ENCODE measurements around the gene S100A6. TPM values are rescaled to one million over a fixed set of nuclear protein-coding genes. Genes with fewer than 3 reads are reported as not detected.

The S100A6 gene
- total RNA-seq, 1 donor from 2014 or later, result 229 TPM

GRCh38 chr1:153560771-153561465, 25.1 kb upstream of the S100A6 start:
- intact Hi-C loops (cut with micrococcal nuclease), result no loop called here
- peaks cover 5% of the 10 kb centered on the region for H3K4me1 Mint-ChIP-seq (ENCODE audit: low read depth)
- H3K27me3 Mint-ChIP-seq (ENCODE audit: low read depth), result no peaks in the 10 kb centered on the region
- H3K27ac Mint-ChIP-seq, result no peak overlapping the region
- H3K4me3 Mint-ChIP-seq (ENCODE audit: low read depth), result no peak overlapping the region
- no peaks in the 10 kb centered on the region for H3K9me3 Mint-ChIP-seq
- DNase-seq (ENCODE audit: low spot score), result no peak
- no peaks in the 10 kb centered on the region for H3K36me3 Mint-ChIP-seq (ENCODE audit: low read depth)

GRCh38 chr1:153560241-153560640, 24.4 kb upstream of the S100A6 start:
- H3K27me3 Mint-ChIP-seq (ENCODE audit: low read depth), result no peaks in the 10 kb centered on the region
- H3K36me3 Mint-ChIP-seq (ENCODE audit: low read depth), result no peaks in the 10 kb centered on the region
- H3K4me1 Mint-ChIP-seq (ENCODE audit: low read depth), result no peaks in the 10 kb centered on the region
- intact Hi-C loops (cut with micrococcal nuclease), result no loop called here
- no peak overlapping the region for H3K27ac Mint-ChIP-seq
- no peak overlapping the region for H3K4me3 Mint-ChIP-seq (ENCODE audit: low read depth)
- H3K9me3 Mint-ChIP-seq, result no peaks in the 10 kb centered on the region
- DNase-seq (ENCODE audit: low spot score), result no peak

- H3K27ac Mint-ChIP-seq, result no peak overlapping the region
These were observed 22.1 kb upstream of the S100A6 start for GRCh38 chr1:153557877-153558276.

GRCh38 chr1:153556348-153556747, 20.6 kb upstream of the S100A6 start:
- H3K36me3 Mint-ChIP-seq (ENCODE audit: low read depth), result no peaks in the 10 kb centered on the region
- peaks cover 6% of the 10 kb centered on the region for H3K4me1 Mint-ChIP-seq (ENCODE audit: low read depth)
- H3K9me3 Mint-ChIP-seq, result no peaks in the 10 kb centered on the region
- intact Hi-C loops (cut with micrococcal nuclease), result no loop called here
- no peak overlapping the region for H3K4me3 Mint-ChIP-seq (ENCODE audit: low read depth)
- no peak for DNase-seq (ENCODE audit: low spot score)
- peaks cover under 1% of the 10 kb centered on the region for H3K27me3 Mint-ChIP-seq (ENCODE audit: low read depth)
- H3K27ac Mint-ChIP-seq, result no peak overlapping the region

More at GRCh38 chr1:153557877-153558276, 22.1 kb upstream of the S100A6 start:
- Mint-ChIP-seq H3K36me3 (ENCODE audit: low read depth) (no peaks in the 10 kb centered on the region), H3K4me1 (ENCODE audit: low read depth) (peaks cover 6% of the 10 kb centered on the region), H3K27me3 (ENCODE audit: low read depth) (no peaks in the 10 kb centered on the region), H3K9me3 (no peaks in the 10 kb centered on the region), H3K4me3 (ENCODE audit: low read depth) (no peak overlapping the region)
- DNase-seq (ENCODE audit: low spot score), result no peak
- intact Hi-C loops (cut with micrococcal nuclease), result no loop called here

- peaks cover 1% of the 10 kb centered on the region for H3K27me3 Mint-ChIP-seq (ENCODE audit: low read depth)
- DNase-seq (ENCODE audit: low spot score), result no peak
- intact Hi-C loops (cut with micrococcal nuclease), result no loop called here
These were observed 18.2 kb upstream of the S100A6 start for GRCh38 chr1:153553830-153554541.

GRCh38 chr1:153553096-153553495, 17.3 kb upstream of the S100A6 start:
- Mint-ChIP-seq H3K4me3 (ENCODE audit: low read depth) (no peak overlapping the region), H3K27me3 (ENCODE audit: low read depth) (peaks cover 1% of the 10 kb centered on the region)
- intact Hi-C loops (cut with micrococcal nuclease), result no loop called here

More at GRCh38 chr1:153553830-153554541, 18.2 kb upstream of the S100A6 start:
- no peaks in the 10 kb centered on the region for H3K9me3 Mint-ChIP-seq
- no peak overlapping the region for H3K27ac Mint-ChIP-seq
- no peaks in the 10 kb centered on the region for H3K36me3 Mint-ChIP-seq (ENCODE audit: low read depth)
- no peak overlapping the region for H3K4me3 Mint-ChIP-seq (ENCODE audit: low read depth)
- H3K4me1 Mint-ChIP-seq (ENCODE audit: low read depth), result peaks cover 7% of the 10 kb centered on the region

GRCh38 chr1:153552335-153552734, 16.5 kb upstream of the S100A6 start:
- intact Hi-C loops (cut with micrococcal nuclease), result no loop called here
- H3K27ac Mint-ChIP-seq, result no peak overlapping the region
- no peaks in the 10 kb centered on the region for H3K36me3 Mint-ChIP-seq (ENCODE audit: low read depth)
- no peaks in the 10 kb centered on the region for H3K9me3 Mint-ChIP-seq
- H3K27me3 Mint-ChIP-seq (ENCODE audit: low read depth), result peaks cover 1% of the 10 kb centered on the region
- DNase-seq (ENCODE audit: low spot score), result no peak
- H3K4me3 Mint-ChIP-seq (ENCODE audit: low read depth), result no peak overlapping the region
- peaks cover 19% of the 10 kb centered on the region for H3K4me1 Mint-ChIP-seq (ENCODE audit: low read depth)

More at GRCh38 chr1:153553096-153553495, 17.3 kb upstream of the S100A6 start:
- H3K36me3 Mint-ChIP-seq (ENCODE audit: low read depth), result no peaks in the 10 kb centered on the region
- DNase-seq (ENCODE audit: low spot score), result no peak
- no peaks in the 10 kb centered on the region for H3K9me3 Mint-ChIP-seq
- H3K27ac Mint-ChIP-seq, result no peak overlapping the region
- peaks cover 16% of the 10 kb centered on the region for H3K4me1 Mint-ChIP-seq (ENCODE audit: low read depth)

GRCh38 chr1:153550827-153551500, 15.2 kb upstream of the S100A6 start:
- Mint-ChIP-seq H3K4me1 (ENCODE audit: low read depth) (peaks cover 26% of the 10 kb centered on the region), H3K4me3 (ENCODE audit: low read depth) (no peak overlapping the region), H3K36me3 (ENCODE audit: low read depth) (no peaks in the 10 kb centered on the region), H3K27ac (no peak overlapping the region), H3K27me3 (ENCODE audit: low read depth) (peaks cover 1% of the 10 kb centered on the region), H3K9me3 (no peaks in the 10 kb centered on the region)
- no peak for DNase-seq (ENCODE audit: low spot score)
- intact Hi-C loops (cut with micrococcal nuclease), result no loop called here

- DNase-seq (ENCODE audit: low spot score), result no peak
- Mint-ChIP-seq H3K27me3 (ENCODE audit: low read depth) (peaks cover 1% of the 10 kb centered on the region), H3K36me3 (ENCODE audit: low read depth) (no peaks in the 10 kb centered on the region), H3K27ac (no peak overlapping the region), H3K4me3 (ENCODE audit: low read depth) (no peak overlapping the region), H3K4me1 (ENCODE audit: low read depth) (peaks cover 31% of the 10 kb centered on the region), H3K9me3 (no peaks in the 10 kb centered on the region)
- intact Hi-C loops (cut with micrococcal nuclease), result no loop called here
These were observed 14.6 kb upstream of the S100A6 start for GRCh38 chr1:153550398-153550758.

GRCh38 chr1:153549741-153550397, 14.1 kb upstream of the S100A6 start:
- peaks cover 36% of the 10 kb centered on the region for H3K4me1 Mint-ChIP-seq (ENCODE audit: low read depth)
- H3K9me3 Mint-ChIP-seq, result no peaks in the 10 kb centered on the region
- H3K36me3 Mint-ChIP-seq (ENCODE audit: low read depth), result peaks cover 4% of the 10 kb centered on the region
- H3K27me3 Mint-ChIP-seq (ENCODE audit: low read depth), result peaks cover 1% of the 10 kb centered on the region
- DNase-seq (ENCODE audit: low spot score), result no peak
- intact Hi-C loops (cut with micrococcal nuclease), result loop anchor here (5.0 to 10.0 kb wide), 2 partner anchors 122 to 415 kb away; partner anchors contain the start of genes CREB3L4, ILF2 and SLC39A1
- no peak overlapping the region for H3K27ac Mint-ChIP-seq
- H3K4me3 Mint-ChIP-seq (ENCODE audit: low read depth), result no peak overlapping the region

- Mint-ChIP-seq H3K36me3 (ENCODE audit: low read depth) (peaks cover 11% of the 10 kb centered on the region), H3K4me1 (ENCODE audit: low read depth) (peaks cover 41% of the 10 kb centered on the region), H3K4me3 (ENCODE audit: low read depth) (no peak within 1 kb of the TSS), H3K9me3 (no peaks in the 10 kb centered on the region), H3K27me3 (ENCODE audit: low read depth) (peaks cover 1% of the 10 kb centered on the region), H3K27ac (no peak within 1 kb of the TSS)
- no peak for DNase-seq (ENCODE audit: low spot score)
- intact Hi-C loops (cut with micrococcal nuclease), result loop anchor here (5.0 to 10.0 kb wide), 2 partner anchors 123 to 416 kb away; partner anchors contain the start of genes CREB3L4, ILF2 and SLC39A1
These were observed 13.2 kb upstream of the S100A6 start, which contains the start of gene S100A3 for GRCh38 chr1:153548722-153549688. S100A3 (minus strand) TSS chr1:153549258; CDS start chr1:153548485, 773 bp downstream.
